ENCODE data around the gene ITPKB.
"Not testable (repeated sequence)": the region's sequence is repeated elsewhere in the genome, so short reads cannot be mapped to it uniquely, and the experiment has no call there.

ITPKB gene

GRCh38 chr1:226617109-226617508 is 122.0 kb downstream of the ITPKB start:
- no peak for DNase-seq

GRCh38 chr1:226616636-226617035 is 122.4 kb downstream of the ITPKB start:
- DNase-seq = no peak

- no peak for DNase-seq
These were observed 123.2 kb downstream of the ITPKB start for GRCh38 chr1:226615876-226616275.

GRCh38 chr1:226611980-226612379 is 127.1 kb downstream of the ITPKB start:
- DNase-seq = not testable (repeated sequence)

GRCh38 chr1:226611301-226611700 is 127.8 kb downstream of the ITPKB start:
- DNase-seq = no peak

- DNase-seq = no peak
These were observed 128.4 kb downstream of the ITPKB start for GRCh38 chr1:226610671-226611070.

GRCh38 chr1:226609836-226610455 is 129.1 kb downstream of the ITPKB start:
- peak; percentile 43 for DNase-seq

- no peak for DNase-seq
These were observed 130.2 kb downstream of the ITPKB start for GRCh38 chr1:226608699-226609505.

GRCh38 chr1:226607821-226608220 is 131.3 kb downstream of the ITPKB start:
- DNase-seq = no peak

- no peak for DNase-seq
These were observed 131.8 kb downstream of the ITPKB start for GRCh38 chr1:226607268-226607660.

- no peak for DNase-seq
These were observed 132.5 kb downstream of the ITPKB start for GRCh38 chr1:226606311-226607267.

GRCh38 chr1:226605318-226605950 is 133.6 kb downstream of the ITPKB start:
- no peak for DNase-seq

- no peak for DNase-seq
These were observed 134.3 kb downstream of the ITPKB start for GRCh38 chr1:226604560-226605317.

- DNase-seq = no peak
These were observed 135.1 kb downstream of the ITPKB start for GRCh38 chr1:226603858-226604559.

GRCh38 chr1:226603022-226603857 is 135.8 kb downstream of the ITPKB start:
- no peak for DNase-seq

GRCh38 chr1:226602186-226603021 is 136.7 kb downstream of the ITPKB start:
- no peak for DNase-seq

GRCh38 chr1:226601456-226601855 is 137.6 kb downstream of the ITPKB start:
- DNase-seq = no peak

GRCh38 chr1:226600254-226600653 is 138.8 kb downstream of the ITPKB start:
- no peak for DNase-seq

GRCh38 chr1:226599636-226600238 is 139.3 kb downstream of the ITPKB start:
- no peak for DNase-seq

All from NCI-H2107 (cell line).